ENCODE measurements around the gene CAAP1. TPM values are rescaled to one million over a fixed set of nuclear protein-coding genes. Genes with fewer than 3 reads are reported as not detected.
"Not testable (repeated sequence)": the region's sequence is repeated elsewhere in the genome, so short reads cannot be mapped to it uniquely, and the experiment has no call there.

Gene CAAP1
- total RNA-seq, 4 donors from 2014 or later: 7.5 to 43.2 (median 17.3) TPM

DNA sequence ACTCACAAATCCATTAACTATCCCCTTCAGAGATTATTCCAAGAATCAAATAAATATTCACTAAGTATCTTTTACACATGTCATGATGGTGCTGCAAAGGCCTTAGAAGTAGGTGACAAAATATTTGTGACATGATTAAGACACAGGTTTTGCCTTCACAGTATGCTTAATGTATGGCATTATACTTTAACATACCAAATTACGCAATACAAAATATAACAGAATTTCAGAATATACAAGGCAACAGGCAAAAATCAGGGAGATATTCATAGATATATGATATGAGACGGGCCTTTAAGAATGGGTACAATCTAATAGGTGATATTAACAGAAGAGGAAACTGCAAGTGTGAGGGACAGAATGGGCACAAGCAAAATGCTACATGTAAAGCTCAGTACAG is 41.6 kb downstream of the CAAP1 start:
- H3K36me3 ChIP-seq: peaks cover 0 to 74% (median 0%) of the 10 kb centered on the region in 3 donors
- no peaks in the 10 kb centered on the region for H3K27me3 ChIP-seq
- DNase-seq (ENCODE audit: low spot score in 2 of 2): no peak
- H3K4me3 ChIP-seq: no peak overlapping the region
- H3K9me3 ChIP-seq: no peaks in the 10 kb centered on the region
- no peak for TF ChIP-seq EP300 (IDR thresholded peaks at IDR 0.05)
- TF ChIP-seq, protein P1, sequence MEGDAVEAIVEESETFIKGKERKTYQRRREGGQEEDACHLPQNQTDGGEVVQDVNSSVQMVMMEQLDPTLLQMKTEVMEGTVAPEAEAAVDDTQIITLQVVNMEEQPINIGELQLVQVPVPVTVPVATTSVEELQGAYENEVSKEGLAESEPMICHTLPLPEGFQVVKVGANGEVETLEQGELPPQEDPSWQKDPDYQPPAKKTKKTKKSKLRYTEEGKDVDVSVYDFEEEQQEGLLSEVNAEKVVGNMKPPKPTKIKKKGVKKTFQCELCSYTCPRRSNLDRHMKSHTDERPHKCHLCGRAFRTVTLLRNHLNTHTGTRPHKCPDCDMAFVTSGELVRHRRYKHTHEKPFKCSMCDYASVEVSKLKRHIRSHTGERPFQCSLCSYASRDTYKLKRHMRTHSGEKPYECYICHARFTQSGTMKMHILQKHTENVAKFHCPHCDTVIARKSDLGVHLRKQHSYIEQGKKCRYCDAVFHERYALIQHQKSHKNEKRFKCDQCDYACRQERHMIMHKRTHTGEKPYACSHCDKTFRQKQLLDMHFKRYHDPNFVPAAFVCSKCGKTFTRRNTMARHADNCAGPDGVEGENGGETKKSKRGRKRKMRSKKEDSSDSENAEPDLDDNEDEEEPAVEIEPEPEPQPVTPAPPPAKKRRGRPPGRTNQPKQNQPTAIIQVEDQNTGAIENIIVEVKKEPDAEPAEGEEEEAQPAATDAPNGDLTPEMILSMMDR (IDR thresholded peaks at IDR 0.05): no peak
- TF ChIP-seq POLR2A (IDR thresholded peaks at IDR 0.05): no peak
- H3K4me1 ChIP-seq: no peaks in the 10 kb centered on the region
- no peak overlapping the region for H3K27ac ChIP-seq
- 92 to 96% methylated on average over 2 of the region's 2 CpGs for WGBS, 2 donors

DNA sequence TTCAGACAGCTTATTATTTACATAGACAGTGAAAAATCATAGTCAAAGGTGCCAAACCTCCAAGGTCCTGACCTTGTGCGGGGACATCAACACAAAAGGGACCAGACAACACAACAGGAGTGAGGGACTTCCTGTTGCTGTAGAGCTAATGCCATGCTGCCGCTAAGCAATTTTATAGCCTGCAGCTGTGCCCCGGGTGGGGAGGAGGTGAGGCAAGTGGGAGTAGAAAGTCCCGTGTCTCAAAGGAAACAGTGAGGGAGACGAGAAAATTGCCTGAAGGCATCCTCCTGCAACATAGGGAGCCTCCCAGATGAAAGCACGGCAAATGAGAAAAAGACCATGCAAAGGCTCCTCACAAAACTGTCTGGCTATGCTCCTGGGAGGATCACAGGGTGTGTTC is 58.8 kb downstream of the CAAP1 start:
- TF ChIP-seq EP300 (IDR thresholded peaks at IDR 0.05) (no peak), POLR2A (IDR thresholded peaks at IDR 0.05) (no peak)
- TF ChIP-seq, protein P1 (IDR thresholded peaks at IDR 0.05): no peak
- no peaks in the 10 kb centered on the region for H3K27me3 ChIP-seq
- no peak for DNase-seq (ENCODE audit: low spot score in 2 of 2)
- H3K9me3 ChIP-seq: peaks cover 0 to 3% (median 0%) of the 10 kb centered on the region in 4 donors
- peaks cover 0 to 5% (median 0%) of the 10 kb centered on the region in 4 donors for H3K4me1 ChIP-seq
- H3K27ac ChIP-seq: no peak overlapping the region
- WGBS, 2 donors: 13 to 14% methylated on average over 6 of the region's 6 CpGs
- no peak overlapping the region for H3K4me3 ChIP-seq
- H3K36me3 ChIP-seq: peaks cover 0 to 16% (median 0%) of the 10 kb centered on the region in 3 donors

DNA sequence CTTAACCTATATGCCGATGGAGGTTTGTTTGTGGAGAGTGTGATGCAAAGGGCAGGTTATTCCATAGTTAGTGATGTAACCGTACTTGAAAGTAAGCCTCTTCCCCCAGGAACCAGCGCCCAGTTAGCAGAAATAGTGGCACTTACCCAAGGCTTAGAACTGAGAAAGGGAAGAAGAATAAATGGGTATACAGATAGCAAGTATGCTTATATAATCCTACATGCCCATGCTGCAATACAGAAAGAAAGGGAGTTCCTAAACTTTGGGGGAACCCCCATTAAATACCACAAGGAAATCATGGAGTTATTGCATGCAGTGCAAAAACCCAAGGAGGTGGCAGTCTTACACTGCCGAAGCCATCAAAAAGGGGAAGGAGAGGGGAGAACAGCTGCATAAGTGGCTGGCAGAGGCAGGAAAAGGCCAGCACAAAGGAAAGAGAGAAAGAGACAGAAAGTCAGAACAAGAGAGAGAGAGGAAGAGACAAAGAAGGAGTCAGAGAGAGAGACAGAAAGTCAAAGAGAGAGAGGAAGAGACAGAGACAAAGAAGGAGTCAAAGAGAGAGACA is 64.1 kb downstream of the CAAP1 start:
- WGBS, 2 donors: 86% methylated on average over 4 of the region's 4 CpGs
- not testable (repeated sequence) for H3K27ac ChIP-seq; H3K36me3 ChIP-seq; H3K4me3 ChIP-seq; DNase-seq (ENCODE audit: low spot score in 2 of 2); H3K27me3 ChIP-seq; H3K4me1 ChIP-seq
- H3K9me3 ChIP-seq: peaks cover 0 to 10% (median 0%) of the 10 kb centered on the region in 4 donors

DNA sequence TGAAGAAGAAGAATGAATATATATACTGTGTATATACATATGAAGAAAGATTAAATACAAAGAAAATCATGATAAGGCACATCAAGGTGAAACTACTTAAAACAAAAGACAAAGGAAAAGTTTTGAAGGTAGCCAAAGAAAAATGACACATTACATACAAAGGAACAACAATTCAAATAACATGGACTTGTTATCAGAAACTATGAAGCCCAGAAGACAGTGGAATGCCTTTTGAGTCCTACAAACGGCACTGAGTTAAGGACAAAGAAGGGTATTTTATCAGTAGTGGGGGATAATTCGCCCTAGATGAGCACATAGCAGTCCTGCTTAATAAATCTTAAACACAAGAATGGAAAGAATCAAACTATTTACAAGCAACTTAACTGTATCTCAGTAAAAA is 77.8 kb downstream of the CAAP1 start:
- H3K4me1 ChIP-seq: no peaks in the 10 kb centered on the region
- no peaks in the 10 kb centered on the region for H3K9me3 ChIP-seq
- no peak overlapping the region for H3K27ac ChIP-seq
- no peak overlapping the region for H3K4me3 ChIP-seq
- no peaks in the 10 kb centered on the region for H3K27me3 ChIP-seq
- no peak for DNase-seq (ENCODE audit: low spot score in 2 of 2)
- no peak for TF ChIP-seq POLR2A (IDR thresholded peaks at IDR 0.05)
- TF ChIP-seq EP300 (IDR thresholded peaks at IDR 0.05): no peak
- TF ChIP-seq, protein P1 (IDR thresholded peaks at IDR 0.05): no peak
- WGBS, 2 donors: 63 to 72% methylated on average over 2 of the region's 2 CpGs
- no peaks in the 10 kb centered on the region for H3K36me3 ChIP-seq

DNA sequence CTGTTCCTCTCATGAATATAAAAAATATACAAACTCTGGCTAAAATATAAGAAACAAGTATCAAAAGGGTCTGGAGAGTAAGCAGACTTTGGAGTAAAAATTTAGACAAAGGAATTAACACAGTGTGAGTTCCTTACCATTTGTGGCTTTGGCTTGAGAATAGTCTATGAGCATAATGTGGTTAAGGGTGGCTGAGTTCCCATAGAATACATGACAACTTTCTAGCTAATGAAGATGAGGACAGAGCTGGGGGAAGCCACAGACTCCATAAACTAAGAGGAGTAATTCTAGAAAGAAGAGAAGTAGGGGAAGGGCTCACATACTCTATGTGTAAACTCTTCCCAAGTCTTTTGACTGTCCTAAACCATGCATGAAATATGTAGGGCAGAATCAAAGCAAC is 79.4 kb downstream of the CAAP1 start:
- Histone ChIP-seq H3K9me3 (no peaks in the 10 kb centered on the region), H3K4me3 (no peak overlapping the region), H3K27ac (no peak overlapping the region), H3K36me3 (no peaks in the 10 kb centered on the region), H3K4me1 (no peaks in the 10 kb centered on the region), H3K27me3 (no peaks in the 10 kb centered on the region)
- DNase-seq (ENCODE audit: low spot score in 2 of 2): no peak
- no peak for TF ChIP-seq POLR2A (IDR thresholded peaks at IDR 0.05)
- no peak for TF ChIP-seq EP300 (IDR thresholded peaks at IDR 0.05)
- TF ChIP-seq, protein P1 (IDR thresholded peaks at IDR 0.05): no peak

DNA sequence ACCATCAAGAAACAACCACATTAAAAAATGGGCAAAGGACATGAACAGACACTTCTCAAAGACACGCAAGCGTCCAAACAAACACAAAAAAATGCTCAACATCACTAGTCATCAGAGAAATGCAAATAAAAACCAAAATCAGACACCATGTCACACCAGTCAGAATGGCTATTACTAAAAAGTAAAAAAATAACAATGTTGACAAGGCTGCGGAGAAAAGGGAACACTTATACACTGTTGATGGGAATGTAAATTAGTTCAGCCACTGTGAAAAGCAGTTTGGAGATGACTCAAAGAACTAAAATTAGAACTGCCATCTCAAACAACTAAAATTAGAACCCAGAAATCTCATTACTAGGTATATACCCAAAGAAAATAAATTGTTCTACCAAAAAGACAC is 80.4 kb downstream of the CAAP1 start:
- H3K27me3 ChIP-seq: no peaks in the 10 kb centered on the region
- no peaks in the 10 kb centered on the region for H3K36me3 ChIP-seq
- no peak overlapping the region for H3K27ac ChIP-seq
- H3K4me3 ChIP-seq: no peak overlapping the region
- no peaks in the 10 kb centered on the region for H3K9me3 ChIP-seq
- WGBS, 2 donors: 89 to 91% methylated on average over 3 of the region's 3 CpGs
- no peak for DNase-seq (ENCODE audit: low spot score in 2 of 2)
- no peaks in the 10 kb centered on the region for H3K4me1 ChIP-seq
- no peak for TF ChIP-seq POLR2A (IDR thresholded peaks at IDR 0.05)
- TF ChIP-seq, protein P1 (IDR thresholded peaks at IDR 0.05): no peak
- no peak for TF ChIP-seq EP300 (IDR thresholded peaks at IDR 0.05)

Data from tibial nerve (tissue), 4 donors.